ENCODE data around the gene LRRC49.
"Not testable (repeated sequence)": the region's sequence is repeated elsewhere in the genome, so short reads cannot be mapped to it uniquely, and the experiment has no call there.

The LRRC49 gene

DNA sequence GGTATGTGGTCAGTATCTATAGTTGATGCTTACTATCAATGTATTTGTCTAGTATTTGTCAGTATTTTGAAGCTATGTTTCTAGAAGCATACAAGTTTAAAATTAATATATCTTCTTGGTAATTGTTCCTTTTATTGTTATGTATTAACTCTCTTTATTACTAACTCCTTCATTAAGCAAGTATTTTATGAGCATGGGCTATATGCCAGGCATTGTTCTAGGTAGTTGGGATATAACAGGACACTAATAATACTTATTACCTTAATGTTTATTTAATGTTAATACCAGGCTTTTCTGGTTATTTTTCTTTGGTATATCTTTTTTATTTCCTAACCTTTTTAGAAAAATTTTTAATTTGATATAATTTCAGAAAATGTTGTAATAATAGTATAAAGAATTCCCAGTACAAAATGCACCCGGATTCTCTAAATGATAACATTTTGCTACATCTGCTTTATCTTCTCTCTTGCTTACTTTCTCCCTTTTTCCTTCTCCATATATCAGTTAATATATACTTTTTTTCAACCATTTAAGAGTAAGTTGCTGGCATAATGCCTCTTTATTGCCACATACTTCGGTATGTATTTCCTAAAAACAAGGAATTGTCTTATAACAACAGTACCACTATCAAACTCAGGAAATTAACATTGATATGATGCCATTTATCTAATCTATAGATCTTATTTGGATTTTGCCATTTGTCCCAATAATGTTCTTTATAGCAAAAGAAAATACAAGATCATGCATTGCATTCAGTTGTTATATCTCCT is 30.9 kb downstream of the LRRC49 start:
- no peak for DNase-seq

DNA sequence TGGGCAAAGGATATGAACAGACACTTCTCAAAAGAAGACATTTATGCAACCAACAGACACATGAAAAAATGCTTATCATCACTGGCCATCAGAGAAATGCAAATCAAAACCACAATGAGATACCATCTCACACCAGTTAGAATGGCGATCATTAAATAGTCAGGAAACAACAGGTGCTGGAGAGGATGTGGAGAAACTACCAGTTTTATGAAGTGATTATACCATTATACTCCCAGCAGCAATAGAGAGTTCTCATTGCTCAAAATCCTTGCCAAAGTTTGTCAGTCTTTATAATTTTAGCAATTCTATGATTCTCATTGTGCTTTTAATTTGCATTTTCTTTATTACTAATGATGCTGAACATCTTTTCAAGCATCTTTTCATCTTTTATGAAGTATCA is 34.3 kb downstream of the LRRC49 start:
- DNase-seq, result not testable (repeated sequence)

DNA sequence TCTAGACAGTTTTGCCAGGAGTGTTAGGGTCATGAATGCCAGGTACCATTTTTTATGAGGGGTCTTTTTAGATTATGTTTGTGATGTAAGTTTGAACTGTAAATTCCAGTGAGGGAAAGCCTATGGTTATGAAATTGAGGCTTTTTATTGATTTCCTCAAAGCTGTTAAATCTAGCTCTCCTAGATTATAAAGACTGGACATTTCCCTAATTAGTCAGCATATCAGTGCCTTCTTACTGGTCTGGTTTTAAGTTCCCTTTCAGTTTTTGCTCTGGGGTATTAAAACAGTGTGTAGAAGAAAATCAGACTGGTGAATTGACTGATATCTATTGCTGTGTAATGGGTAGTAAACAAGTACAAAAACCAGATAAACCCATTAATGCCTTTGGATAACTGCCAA is 39.2 kb downstream of the LRRC49 start:
- no peak for DNase-seq

DNA sequence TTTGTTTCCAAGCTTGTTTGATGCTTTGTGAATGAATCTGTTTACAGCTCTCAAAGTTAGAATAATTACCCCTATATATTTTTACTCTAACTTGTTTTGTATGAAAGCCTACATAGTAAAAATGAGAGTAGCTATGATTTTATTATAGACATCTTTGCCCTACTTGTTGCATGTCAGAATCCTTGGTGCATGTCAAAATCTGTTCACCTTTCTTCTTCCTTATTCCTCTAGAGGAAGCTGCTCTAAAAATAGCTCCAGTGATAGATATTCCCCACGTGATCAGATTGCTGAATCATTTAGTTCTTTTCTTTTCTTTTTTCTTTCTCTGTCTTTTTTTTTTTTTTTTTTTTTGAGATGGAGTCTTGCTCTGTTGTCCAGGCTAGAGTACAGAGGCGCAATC is 39.8 kb downstream of the LRRC49 start:
- no peak for DNase-seq

DNA sequence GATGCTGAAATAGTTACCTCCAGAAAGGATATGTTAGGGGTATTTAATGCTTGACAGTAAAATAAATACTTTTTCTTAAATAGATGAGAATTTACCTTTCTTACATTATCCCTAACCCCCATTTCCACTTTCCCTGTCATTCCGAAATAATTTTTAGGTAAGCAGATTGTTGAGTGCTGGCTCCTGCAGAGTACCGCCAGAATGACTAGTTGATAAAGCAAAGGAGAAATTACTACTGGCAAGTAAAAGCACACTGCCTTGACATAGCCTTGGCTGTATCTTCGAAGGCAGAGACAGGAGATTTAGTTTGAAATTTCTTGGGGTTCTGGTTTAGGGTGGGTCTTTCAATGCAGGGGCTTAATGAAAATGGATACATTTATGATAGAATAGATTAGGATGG is 40.8 kb downstream of the LRRC49 start:
- DNase-seq, result no peak

DNA sequence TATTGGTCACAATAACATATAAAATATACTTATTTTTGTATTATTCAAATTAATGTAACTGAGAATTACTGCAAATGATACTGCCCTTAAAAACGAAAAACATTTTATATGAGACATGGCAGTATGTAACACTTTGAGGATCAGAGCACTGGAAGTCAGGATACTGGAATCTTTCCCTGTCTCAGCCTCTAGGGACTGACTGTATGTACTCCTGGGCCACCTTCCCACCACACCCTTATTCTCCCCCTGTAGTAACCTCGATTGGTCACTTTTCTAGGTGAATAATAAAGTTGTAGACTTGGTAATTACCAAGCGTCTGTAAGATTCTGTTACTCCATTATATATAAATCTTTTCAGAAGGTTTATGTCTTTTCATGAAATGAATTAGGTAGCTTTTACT is 43.0 kb downstream of the LRRC49 start:
- DNase-seq, result no peak

DNA sequence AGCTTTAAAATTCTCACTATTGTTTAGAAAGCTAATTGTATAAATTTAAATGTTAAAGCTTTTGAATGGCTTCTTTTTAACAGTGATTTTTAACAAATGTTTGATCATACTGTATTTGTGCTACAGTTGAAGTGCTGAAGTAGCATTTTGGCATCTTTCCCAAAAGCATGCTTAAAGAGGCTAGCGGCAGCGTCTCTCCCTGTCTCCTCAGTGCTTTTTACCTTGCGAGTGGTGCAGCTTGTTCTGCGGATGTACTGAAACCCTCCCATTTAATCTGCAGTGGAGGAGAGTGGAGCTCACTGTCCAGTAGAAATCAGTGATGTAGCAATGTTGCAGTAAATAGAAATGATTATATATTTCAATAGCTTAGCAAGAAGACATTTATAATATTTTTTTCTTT is 43.7 kb downstream of the LRRC49 start:
- DNase-seq, result no peak

DNA sequence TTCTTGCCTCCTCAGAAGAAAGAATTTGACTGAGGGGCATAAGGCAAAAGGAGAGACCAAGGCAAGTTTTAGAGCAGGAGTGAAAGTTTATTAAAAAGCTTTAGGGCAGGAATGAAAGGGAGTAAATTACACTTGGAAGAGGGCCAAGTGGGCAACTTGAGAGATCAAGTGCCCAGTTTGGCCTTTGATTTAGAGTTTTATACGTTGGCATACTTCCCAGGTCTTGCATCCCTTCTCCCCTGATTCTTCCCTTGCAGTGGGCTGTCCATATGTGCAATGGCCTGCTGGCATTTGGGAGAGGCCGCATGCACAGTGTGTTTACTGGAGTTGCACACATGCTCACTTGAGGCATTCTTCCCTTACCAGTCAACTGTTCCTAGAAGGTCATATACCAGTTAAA is 50.7 kb downstream of the LRRC49 start:
- DNase-seq, result not testable (repeated sequence)

DNA sequence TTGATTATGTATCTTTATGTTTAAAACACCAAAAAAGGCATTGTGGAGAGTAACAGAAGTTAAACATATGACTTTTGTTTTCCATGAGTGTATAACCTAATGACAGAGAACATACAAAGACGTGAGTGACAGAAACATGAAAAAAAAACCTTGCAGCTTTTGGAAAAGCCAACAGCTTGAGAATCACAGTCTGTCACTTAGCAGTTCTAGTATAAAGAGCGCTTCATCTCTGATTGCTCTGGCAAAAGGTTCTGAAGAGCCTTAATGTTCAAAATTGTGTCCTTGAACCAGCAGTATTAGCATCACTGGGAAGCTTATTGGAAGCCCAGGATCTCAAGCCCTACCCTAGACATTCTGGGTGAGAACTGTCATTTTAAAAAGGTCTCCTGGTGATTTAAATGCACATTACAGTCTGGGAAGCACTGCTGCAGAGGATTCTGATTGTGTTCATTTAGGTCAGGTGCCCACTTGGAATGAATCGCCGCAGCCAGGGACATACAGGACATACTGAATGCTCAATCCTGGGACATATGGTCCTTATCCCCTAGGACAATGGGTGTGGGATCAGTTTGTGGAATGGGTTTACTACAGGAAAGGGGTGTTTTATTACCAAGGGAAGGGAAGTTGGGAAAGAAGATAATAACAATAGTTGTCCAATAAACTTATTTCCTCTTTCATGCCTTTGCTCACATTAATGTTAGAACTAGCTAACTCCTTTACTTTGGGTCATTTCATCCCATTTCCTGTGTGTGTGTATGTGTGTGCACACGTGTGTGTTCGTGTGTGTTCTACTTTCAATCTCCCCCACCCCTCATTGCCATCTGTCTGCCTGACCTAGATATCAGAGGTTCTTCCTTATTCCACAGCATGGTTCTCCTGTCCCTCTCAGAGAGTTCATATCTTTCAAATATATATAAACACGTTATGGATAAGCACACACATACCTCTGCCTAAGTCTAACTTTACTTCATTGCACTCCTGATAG is 55.0 kb downstream of the LRRC49 start:
- no peak for DNase-seq

DNA sequence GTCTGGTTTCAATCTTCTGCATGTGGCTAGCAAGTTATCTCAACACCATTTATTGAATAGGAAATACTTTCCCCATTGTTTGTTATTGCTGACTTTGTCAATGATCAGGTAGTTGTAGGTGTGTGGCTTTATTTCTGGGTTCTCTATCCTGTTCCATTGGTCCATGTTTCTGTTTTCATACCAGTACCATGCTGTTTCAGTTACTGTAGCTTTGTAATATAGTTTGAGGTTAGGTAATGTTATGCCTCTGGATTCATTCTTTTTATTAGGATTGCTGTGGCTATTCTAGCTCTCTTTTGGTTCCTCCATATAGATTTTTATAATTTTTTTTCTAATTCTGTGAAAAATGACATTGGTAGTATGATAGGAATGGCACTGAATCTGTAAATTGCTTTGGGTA is 58.3 kb downstream of the LRRC49 start:
- no peak for DNase-seq

DNA sequence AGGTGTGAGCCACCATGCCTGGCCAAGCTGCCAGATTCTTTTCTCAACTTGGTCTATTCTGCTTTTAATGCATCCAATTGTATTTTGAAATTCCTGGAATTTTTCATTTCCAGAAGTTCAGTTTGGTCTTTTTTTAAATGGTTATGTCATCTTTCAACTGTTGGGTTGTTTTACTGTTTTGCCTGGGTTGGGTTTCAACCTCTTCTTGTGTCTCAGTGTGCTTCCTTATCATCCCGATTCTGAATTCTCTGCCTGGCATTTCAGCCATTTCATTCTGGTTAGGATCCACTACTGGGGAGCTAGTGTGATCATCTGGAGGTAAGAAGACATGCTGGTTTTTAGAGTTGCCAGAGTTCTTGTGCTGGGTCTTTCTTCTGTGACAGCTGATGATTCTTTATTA is 61.5 kb downstream of the LRRC49 start:
- DNase-seq, result no peak

DNA sequence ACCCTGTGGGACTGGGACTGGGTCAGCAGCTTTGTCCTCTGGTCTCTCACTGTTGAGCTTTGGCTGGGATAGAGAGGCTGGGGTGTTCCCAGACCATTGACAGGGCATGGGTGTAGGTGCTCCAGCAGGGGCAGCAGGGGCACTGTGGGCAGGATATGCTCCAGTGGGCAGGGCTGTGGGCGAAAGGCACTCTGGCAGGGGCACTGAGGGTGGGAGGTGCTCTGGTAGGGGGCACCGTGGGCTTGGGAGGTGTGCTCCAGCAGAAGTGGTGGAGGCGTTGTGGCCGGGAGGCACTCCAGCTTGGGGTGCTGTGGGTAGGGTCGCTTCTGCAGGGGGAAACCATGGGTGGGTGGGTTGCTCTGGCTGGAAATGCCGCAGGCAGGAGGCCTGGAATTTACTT is 62.1 kb downstream of the LRRC49 start:
- DNase-seq, result no peak

DNA sequence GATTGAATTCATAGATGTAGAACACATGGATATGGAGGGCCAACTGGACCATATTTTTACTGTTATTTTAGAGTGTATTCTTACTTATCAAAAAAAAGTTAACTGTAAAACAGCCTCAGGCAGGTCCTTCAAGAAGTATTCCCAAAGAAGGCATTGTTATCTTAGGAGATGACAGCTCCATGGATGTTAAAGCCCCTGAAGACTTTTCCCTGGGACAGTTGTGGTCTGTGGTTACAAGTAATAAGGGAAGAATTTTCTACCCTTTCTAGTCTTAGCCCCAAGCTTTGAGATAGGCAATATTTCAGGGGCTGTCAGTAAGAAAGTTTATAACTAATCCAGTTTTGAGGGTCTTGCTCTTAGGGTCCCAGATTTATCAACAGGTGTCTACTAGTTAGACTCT is 62.5 kb downstream of the LRRC49 start:
- no peak for DNase-seq

DNA sequence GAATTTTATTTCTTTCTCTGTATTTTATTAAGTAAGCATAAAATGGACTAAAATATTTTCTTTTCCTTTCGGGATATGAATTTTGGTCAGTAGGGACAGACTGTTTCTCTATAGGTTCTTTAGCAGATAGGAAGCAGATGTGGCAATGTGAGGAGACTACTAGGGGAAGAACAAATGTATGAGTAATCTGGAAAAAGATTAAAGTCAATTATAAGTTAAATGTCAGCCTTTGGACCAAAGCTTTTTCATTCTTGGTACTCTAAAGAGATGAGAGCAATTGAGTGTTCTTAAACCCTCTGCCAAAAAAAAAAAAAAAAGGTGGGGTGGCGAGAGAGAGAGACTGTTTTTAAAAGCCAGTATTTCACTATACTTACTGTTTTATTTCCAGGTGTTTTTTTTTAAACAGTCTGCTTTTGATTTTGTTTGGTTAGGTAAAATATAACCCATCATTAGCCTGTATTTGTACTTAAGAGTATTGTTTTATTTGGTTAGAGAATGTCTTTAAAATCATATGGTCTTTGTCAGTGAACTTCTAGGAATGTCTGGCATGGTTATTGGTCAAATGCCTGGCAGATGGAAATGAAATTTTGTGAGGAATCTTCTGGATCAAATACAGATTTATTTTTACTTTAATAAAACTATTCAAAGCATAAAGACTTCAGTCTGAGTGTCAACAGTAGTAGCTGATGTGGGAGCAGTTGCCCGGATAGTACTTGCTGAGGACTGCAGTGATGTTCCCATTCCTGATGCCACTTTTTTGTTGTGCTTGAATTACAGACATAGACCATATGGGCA is 63.8 kb downstream of the LRRC49 start:
- no peak for DNase-seq

DNA sequence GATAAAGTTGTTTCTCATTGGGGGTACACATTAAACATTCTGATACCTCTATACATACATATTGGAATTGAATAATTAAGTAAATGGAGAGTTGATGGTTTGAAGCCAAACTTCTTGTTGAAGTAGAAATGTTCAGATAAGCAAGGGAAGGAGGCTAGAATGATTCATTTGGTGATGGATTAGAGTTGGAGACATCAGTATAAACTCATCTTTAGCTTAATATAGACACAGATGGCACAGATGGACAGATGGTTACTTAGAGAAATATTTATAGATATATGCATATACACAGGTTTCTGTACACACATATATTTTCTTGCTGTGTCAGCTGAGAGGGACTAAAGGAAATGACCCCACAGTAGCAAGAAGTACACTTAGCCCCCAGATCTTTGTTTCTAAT is 69.5 kb downstream of the LRRC49 start:
- DNase-seq, result no peak

DNA sequence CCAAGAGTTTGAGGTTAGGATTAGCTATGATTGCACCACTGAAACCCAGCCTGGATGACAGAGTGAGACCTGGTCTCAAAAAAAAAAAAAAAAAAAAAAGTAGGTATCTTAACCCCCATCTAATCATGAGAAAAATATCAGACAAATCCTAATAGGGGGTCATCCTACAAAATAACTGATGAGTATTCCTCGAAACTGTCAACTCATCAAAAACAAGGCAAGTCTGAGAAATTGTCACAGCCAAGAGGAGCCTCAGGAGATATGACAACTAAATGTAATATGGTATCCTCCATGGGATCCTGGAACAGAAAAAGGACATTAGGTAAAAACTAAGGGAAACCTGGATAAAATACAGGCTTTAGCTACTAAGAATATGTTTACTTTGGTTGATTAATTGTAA is 70.6 kb downstream of the LRRC49 start:
- no peak for DNase-seq

DNA sequence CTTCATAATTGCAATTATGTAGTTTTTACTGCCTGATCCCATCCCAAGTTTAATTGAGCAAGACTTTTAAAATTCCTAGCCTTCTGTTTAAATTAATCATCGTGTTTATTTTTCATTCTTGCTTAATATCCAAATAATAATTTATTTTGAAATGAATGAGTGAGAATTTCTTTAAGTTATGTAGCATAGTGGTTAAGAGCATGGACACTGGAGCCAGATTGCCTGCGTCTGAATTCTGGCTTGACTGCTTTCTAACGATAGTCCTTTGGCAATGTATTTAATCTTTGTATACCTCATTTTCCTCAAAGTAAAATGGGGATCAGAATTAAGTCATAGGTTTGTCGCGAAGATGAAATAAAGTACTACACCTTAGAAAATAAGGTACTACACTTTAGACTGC is 71.4 kb downstream of the LRRC49 start:
- DNase-seq, result no peak

DNA sequence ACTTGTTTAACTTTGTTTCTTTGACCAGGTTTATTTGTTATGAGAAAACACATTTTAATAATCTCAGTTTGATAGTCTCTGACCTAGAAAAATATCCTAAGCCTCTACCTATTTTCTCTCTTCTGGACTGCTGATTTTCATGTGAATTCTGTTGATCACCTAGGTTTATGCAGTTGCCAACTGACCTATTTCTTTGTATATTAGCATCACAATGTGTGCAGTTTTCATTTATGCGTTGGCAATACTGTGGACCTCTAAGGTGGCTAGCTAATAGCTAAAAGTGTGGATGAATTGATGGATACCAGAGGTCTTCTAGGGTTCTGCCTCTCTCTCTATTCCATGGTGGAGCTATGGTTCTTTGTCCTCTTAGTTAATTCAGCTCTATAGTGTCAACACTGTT is 72.1 kb downstream of the LRRC49 start:
- no peak for DNase-seq

DNA sequence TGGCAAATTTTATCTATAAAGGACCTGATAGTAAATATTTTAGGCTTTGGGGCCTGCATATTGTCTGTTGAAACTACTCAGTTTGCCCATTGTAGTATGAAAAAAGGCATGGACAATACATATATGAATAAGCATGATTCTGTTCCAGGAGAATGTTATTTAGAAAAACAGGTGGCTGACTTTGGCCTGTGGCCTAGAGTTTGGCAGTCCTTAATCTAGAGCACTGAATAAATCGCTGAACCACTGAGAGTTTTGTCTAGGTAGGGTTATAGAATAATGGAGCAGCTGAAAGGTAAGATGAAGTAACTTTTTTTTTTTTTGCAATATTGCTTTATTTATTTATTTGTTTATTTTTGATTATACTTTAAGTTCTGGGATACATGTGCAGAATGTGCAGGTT is 75.0 kb downstream of the LRRC49 start:
- DNase-seq, result no peak

DNA sequence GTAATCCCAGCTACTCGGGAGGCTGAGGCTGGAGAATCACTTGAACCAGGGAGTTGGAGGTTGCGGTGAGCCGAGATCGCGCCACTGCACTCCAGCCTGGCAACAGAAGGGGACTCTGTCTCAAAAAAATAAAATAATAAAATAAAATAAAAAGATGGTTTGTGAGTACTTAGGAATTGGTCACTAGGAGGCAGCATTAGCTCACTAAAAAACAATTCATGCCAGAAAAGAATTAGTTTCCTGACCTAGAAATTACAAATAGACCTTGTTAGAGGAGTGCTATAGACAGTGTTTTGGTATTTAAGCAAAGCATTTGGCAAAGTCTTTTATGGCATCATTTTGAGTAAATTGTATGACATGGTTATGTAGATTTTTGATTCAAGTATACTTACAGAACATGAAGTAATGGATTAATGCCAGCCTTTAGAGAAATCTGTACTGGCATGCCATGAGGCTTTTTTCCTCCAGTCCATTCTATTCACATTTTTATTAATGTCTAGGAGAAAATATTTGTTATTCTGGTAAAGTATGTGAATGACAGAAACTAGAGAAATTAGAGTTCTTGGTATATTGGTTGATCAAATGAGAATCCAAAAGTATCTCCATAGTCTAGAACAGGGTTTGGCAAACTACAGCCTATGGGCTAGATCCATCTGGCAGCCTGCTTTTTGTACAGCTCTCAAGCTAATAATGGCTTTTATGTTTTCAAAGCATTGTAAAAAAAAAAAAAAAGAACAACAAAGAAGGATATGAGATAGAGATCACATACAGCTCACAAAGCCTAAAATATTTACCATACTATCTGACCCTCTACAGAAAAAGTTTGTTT is 81.6 kb downstream of the LRRC49 start:
- no peak for DNase-seq

DNA sequence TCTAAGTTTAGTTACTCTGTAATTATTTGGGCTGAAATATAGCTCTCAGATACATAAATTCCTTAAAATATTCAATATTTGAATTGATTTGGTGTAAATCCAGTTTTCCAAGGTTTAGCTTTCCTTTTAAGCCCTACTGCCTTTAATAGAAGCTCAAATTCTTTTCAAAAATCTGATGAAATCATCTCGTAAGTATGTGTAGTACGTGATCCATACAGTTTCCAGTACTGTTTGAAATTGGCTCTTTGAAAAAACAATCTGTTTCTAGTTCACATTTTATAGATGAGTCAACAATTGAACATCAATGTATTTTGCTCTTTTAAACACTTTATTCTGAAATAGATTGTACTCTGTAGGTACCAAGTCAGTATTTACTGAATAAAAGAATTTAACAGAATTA is 84.2 kb downstream of the LRRC49 start:
- no peak for DNase-seq

DNA sequence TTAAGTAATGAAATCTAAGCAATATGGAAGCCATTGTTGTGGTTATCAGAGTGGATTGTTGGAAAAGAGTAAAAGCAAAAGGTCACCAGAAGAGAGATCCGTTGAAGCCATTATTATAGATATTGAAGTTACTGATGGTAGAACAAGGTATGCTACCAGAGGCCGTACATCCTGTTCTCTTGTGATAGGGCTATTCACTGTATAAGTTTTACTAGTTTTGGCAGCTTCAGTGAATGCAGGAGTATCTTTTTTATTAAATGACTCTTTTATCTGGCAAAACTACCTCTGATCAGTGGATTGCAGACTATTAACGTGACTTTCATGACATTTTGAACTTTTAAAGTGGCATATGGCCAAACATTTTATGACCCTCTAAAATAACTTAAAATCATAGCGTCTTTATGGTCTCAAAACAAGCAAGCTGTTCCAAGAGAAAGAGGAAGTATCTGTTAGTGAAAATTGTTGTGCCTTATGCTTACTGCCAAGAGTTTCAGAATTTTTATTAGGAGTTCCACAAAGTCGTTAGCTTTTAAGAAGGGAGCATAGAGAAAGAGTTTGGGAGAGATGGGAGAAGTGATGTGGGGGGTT is 102.9 kb downstream of the LRRC49 start:
- no peak for DNase-seq
